NCI-H2081 treated with DMSO at 0.1 percent for 48 hours (cell line): ENCODE data around the gene MAP3K20.
"Not testable (repeated sequence)": the region's sequence is repeated elsewhere in the genome, so short reads cannot be mapped to it uniquely, and the experiment has no call there.

Experiments used
- DNase-seq: peaks from one replicate; lab custom pipeline; 2025; lab: John Stamatoyannopoulos, UW

The MAP3K20 gene

DNA sequence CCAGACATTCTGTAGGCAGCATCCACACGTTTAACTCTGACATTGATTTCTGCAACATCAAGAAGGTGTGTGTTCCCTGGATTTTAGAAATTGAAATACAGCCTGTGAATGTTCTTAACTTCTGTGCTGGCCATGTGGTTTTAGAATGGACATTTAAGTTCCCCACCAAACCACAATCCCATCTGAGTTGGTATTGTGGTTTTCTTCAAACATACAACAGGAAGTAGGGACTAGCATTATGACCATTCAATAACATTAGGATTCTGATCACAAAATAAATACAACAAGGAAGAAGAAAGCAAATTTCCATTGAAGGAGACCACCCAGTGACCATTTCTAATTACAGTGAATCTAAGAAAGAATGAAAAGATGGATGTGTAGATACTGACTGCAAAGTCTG lies 51.2 kb downstream of the MAP3K20 start:
- DNase-seq = no peak

DNA sequence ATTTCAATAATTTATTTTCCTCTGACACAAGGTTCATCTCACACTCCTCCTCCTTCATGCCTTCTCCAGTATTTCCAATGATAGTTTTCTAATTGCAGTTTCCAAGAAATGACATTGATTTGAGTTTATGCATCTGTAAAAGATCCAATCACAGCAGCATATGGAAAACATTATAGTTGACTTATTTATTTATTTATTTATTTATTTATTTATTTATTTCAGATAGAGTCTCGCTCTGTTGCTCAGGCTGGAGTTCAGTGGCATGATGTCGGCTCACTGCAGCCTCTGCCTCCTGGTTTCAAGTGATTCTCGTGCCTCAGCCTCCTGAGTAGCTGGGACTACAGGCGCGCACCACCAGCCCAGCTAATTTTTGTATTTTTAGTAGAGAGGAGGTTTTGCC lies 52.5 kb downstream of the MAP3K20 start:
- DNase-seq = not testable (repeated sequence)

DNA sequence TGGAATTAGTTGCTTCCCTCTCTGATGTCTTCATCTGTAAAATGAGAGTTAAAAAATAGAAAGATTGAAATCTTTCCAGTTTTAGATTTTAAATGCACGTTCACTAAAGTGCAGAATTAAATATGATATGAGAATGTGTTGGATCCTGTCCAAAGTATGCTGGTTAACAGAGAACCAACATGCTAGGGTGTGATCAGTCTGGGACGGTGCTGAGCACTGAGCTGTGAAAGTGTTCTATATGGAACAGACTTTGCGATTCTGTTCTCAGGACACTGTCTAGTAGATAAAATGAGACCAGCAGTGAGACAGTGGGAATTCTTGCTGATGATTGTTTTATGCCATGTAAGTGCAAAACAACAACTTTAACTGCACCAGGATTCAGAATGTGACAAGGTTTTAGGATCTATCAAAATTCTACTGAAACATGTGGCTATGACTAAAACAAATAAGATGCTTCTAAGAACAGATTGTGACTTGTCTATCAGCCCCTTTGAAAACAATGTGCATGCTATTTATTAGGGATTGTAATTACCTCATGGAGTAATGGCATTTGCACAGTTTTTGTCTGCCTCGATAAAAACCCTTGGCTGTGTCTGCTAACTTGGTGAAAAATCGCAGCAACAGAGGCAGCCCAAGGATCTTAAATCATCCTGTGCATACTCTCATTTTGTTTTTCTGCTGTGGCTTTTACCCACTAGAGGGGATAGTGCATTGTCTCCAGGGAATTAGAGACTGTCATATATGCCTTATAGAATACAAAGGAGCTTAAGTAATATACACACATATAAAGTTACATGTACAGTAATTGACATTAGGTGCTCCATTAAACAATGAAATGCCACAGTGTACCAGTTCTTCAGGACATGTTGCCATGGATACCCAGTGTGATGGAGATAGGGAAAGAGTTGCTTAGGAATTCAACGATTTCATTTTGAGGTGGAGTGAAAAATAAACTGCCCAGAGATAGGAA lies 55.1 kb downstream of the MAP3K20 start:
- DNase-seq = no peak

DNA sequence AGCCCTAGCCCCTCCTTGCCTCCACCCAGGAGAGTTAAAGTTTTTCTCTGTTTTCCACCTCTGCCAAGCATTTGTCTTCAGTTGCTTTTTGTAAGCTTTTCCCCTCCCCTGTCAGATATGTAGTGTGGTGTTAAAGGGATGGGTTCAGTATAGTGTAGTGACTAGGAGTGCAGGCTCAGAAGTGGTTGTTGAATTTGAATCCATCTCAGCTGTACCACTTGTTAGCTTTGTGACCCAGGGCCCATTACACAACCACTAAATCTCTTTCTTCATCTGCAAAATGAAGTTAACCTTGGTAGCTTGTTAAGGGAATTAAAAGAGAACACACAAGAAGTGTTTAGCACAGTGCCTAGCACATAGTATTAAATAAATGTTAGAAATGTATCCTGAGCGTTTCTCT lies 56.9 kb downstream of the MAP3K20 start:
- no peak for DNase-seq

DNA sequence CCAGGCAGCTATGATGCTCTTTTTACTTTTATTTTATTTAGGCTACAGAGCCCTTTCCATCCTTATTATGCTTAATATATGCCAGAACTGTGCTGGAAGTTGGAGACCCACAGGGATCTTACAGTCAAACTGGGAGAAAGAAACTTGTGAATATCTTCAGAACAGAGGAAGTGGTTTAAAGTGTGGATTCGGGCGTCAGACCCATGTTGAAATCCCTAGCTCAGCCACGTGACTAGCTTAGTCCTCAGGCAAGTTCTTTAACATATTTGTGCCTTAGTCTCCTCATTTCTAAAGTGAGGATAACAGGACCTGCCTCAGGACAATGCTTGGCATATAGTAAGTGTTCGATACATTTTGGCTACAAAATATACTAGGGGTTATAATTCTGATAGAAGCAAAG lies 59.1 kb downstream of the MAP3K20 start:
- no peak for DNase-seq

DNA sequence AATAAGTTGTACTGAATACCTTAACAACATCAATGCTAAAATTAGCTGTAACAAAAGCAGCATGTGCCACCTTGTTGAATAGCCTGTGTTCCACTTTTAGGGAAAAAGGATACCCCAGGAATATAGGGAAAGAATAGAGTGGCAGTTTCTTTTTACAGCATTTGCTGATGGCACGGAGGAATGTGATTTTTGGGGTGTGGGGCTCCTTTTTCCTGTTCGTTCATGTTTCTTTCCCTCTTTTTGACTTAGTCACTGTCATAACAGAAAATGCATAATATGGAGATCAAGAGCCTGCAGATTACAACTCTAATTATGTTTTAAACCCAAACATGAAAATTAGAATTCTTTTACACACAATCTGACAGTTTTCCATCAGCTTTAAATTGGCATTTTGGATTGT lies 60.4 kb downstream of the MAP3K20 start:
- DNase-seq = no peak

DNA sequence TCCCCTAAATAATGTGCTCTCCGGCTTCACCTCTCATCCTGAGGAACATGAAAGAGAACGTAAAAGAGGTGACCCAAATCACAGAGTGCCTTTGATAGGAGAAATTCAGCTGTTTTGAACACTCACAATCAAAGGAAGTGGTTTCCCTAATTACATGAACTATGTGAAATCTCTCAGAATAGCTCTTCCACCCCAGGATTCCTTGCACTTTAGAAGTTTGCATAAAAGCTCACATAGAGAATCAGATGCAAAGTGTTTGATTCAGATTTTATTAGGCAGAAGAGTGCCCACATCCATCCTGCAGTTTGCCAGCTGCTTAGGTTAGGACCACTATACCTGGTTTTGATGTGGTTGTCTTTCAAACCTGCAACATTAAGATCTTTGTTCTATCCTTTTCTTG lies 61.0 kb downstream of the MAP3K20 start:
- no peak for DNase-seq

DNA sequence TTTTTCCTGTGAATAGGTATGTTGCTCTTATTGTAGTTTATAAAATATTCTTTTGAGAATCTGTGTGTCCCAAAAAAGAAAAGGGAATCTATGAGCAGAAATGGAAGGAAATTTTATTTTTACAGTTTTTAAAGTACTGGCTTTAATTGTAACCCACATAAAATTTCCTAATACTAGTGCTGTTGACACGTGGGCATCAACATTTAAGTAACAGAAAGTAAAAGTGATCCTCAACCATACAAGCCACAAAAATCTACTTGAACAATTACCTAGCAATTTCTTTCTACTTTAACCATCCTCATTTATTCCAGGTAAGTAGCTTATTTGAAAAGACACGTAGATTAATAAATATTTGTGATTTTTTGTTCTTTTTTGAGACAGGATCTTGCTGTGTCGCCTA lies 62.0 kb downstream of the MAP3K20 start:
- no peak for DNase-seq

DNA sequence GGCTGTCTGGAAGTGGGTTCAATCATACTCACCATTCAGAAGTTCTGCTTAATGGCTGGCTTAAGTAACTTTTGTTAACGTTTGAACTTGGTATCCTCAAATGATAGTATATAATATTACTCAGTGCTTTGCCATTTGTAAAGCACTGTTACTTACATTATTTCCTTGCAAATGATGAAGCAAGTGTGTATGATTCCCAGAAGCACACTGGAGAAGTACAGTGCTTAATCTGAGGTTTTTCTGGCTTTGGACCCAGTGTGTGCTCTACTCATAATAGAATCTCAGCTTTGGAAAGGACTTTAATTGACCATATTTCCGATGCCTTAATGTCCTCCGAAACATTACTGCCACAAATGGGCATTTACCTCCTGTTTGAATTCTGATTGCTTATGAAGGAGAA lies 63.3 kb downstream of the MAP3K20 start:
- DNase-seq = no peak

DNA sequence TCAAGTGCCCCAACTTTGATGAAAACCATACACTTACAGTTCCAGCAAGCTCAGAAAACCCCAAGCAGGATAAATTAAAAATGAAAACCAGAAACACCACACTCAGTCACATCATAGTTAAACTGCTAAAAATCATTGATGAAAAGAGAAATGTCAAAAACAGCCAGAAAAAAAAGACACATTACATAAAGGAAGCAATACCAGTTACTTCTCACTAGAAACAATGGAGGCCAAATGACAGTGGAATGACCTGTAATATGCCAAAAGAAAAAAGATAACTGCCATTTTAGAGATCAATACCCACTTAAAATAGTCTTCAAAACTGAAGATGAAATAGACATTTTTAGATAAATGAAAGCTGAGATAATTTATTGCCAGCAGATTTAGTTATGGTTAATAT lies 66.0 kb downstream of the MAP3K20 start:
- no peak for DNase-seq

DNA sequence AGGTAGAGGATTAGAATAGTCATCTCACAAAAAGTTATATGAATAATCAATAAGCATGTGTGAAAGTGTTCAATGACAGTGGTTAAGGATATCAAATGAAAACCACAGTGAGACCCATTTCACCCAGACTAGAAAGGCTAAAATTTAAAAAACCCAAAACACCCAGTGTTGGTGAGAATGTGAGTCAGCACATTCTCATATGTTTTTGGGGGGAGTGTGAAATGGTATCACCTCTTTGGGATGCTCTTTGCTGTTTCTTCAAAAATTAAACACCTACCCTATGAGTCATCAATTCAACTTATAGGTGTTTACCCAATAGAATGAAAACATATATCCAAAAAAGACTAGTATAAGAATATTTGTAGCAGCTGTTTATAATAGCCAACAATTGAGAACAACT lies 69.8 kb downstream of the MAP3K20 start:
- DNase-seq = no peak

DNA sequence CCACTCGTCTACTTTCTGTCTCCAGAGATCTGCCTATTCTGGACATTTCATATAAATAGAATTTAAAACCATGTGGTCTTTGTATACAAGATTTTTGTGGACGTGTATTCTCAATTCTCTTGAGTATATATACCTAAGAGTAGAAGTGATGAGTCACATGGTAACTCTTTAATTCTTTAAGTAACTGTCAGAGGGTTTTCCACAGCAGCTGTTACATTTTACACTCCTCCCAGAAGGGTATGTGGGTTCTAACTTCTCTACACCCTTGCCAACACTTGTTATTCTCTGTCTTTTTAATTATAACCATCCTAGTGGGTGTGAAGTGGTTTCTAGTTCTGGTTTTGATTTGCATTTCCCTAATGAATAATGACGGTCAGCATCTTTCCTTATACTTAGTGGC lies 70.9 kb downstream of the MAP3K20 start:
- no peak for DNase-seq

DNA sequence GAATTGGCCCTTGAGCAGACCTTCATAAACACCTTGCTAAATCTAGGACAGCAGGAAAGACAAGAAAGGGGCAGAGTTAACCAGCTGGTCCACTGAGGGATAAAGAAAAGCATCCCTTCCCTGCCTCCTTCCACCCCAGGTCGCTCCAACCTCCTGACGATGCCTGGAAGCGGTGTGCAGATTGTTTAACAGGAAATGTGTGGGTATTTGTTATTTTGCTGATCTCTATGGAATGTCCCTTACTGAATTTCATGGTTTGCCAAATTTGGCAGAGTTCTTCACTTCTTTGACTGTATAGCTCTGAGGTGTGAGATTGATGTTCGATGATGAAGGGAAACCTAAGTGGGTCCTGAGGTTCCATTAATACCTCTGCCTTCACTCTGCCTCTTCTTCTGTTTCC lies 72.9 kb downstream of the MAP3K20 start:
- no peak for DNase-seq

DNA sequence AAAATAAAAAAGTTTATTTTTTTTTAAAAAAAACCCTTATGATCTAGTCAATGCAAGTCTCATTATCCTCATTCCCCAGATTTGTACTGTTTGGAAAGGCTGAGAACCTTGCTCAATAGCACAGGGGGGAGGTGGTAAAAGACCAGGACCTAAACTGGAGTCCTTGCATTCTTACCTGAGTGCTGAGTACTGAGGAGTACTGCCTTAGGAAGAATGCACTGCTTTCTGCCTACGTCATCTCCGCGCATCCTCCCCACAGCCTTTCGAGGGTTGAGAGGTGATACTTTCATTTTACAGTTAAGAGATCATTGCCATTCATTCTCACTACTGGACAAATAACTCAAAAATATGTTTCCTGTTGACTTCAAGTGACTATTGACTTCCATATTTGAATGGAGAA lies 73.8 kb downstream of the MAP3K20 start:
- no peak for DNase-seq

DNA sequence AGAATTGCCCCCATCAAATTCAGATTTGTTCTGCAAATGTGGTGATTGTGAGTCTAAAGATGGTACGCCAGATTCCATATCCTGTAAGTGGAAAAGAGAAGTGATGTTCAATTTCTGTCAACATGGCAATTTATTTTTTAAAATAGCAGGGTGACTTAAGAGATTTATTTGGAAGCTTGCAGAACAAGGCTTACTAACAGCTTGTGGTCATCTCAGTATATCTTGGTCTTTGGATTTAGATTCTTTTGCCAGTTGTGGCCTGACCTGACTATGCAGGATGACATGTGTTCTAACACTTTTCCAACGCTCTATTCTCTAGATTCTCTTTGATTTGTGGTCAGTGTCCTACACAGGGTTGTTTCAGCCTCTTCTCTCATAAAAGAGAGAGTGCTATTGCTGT lies 74.4 kb downstream of the MAP3K20 start:
- no peak for DNase-seq

DNA sequence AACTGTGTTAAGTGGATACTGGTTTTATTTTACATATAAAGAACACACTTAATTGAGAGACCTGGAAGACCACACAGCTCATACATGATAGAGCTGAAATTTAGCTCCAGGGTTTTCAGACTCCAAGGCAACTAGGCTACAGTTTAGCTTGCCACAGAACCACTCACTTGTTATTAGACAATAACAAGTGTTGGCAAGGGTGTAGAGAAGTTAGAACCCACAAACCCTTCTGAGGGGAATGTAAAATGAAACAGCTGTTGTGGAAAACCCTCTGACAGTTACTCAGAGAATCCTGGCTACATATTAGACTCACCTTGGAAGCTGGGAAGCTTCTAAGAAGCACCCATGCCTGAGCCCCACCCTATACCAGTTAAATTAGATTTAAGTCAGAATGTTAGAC lies 75.3 kb downstream of the MAP3K20 start:
- no peak for DNase-seq

DNA sequence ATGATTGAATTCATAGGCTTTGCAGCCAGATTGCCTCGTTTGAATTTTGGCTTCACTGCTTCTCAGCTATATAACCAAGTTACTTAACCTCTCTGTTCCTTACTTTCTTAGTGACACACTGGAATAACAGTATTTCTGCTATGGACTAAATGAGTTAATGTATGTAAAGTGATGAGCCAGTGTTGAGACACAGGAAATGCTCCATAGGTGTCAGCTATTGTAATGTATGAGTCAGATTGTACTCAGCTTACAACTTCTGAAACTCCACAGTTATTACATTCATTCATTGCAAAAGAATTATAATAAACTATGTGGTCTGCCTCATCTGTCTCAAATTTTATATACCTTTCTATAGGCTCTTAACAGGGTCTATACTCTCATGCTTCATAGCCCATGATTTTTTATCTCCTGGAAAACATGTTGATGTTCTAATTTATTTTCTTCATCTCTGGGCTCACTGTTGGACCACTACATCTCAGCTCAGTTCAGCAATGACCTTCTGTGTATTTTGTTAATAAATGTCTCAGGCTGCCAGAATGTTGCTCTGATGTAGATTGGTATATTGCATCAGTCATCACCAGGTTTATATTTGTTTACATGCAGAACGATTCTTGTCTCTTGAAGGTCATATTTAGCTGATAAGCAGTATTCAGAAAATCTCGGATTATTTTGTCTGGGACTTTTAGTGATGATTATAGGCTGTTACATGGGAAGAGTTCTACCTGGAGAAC lies 76.2 kb downstream of the MAP3K20 start:
- no peak for DNase-seq

DNA sequence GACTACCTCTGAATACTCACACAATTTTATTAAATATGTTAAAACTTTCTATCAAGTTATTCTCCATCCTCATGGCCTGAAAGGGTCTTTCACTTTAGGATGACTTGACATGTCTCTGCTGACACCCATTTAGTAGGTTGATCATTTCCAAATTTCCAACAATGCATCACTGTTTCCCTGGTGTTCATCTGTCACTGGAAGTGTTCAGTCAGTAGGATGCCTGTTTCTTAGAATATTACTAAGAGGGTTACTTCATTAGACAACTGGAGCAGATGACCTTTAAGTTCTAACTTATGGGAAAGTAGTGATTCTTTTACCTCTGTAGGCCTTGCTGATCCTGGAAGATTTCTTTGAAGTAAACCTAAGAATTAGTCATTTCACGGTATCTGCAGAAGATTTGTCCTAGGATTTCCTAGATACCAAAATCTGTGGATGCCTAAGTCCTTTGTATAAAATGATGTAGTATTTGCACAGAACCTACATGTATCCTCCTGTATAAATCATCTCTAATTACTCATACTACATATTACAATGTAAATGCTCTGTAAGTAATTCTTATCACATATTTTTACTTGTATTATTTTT lies 77.7 kb downstream of the MAP3K20 start:
- no peak for DNase-seq

DNA sequence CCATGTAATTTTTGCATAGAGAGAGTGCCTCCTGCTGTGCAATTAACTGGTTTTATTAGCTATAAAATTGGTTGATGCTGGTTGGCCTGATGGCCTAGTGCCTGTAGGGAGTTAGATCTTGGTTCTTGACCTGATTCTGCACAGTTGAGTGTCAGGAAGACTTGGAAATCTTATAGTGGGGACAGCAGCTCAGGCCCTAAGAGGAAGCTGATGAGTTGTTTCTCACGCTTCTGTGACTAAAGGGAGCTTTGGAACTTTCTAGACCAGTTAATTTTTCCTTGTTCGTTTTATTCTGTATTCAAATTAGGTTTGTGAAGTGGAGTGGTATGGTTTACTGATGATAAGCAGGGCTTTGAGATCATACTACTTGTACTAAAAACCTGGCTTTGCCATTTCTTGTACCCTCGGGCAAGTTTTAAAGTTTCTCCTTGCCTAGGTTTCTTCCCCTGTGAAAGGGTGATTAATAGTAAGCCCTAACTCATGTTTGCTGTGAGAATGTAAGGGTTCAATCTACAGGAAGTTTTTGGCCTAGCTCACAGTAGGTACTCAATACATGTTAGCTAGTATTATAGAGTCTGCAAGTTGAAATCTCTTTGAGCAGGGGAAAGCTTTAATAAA lies 82.1 kb downstream of the MAP3K20 start:
- DNase-seq = no peak

DNA sequence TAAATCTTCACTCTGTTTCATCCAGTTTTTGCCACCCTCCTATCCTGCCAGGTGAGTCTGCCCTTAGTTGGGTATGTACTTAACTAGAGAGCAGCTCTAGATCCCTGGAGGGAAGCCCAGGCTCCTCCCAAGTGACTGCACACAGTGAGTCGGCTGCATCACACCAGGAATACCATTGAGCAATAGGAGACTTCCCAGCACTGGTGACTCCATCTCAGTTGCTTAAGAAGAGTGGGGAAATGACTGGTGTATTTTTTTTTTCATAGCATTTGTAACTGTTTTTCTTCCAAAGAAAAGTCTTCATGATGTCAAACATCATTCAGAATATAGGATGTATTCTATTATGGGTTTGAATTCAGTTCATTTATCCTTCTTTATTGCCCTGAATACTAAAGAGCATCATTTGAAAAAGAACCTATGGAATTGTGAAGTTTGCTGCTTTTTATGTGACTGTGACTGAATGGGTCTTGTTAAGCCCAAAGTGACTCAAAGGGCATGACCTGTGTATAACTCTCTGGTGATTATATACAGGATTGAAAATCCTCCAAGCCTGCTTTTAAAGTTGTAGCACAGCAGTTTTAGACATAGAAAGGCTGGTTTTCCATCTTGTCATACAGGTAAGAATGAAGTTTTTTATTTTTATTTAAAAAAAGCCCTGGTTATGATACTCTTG lies 84.3 kb downstream of the MAP3K20 start:
- DNase-seq = no peak

DNA sequence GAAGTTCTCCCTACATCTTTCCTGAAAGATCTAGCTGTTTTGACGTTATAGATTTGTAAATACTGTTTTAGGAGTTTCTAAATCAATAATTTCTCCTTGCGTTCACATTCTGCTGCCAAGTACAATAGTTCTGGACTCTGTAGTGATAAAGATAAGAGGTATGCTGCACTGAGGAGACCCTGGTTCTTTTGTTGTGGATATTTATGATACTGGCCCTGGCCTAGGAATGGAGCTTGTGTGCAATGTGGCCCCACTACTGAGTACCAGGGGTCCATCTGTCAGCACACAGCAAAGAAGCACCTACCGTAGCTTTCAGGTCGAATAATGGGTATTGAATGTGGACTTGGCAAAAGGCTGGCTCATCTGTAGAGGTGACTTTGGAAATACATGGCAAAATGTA lies 85.0 kb downstream of the MAP3K20 start:
- no peak for DNase-seq

DNA sequence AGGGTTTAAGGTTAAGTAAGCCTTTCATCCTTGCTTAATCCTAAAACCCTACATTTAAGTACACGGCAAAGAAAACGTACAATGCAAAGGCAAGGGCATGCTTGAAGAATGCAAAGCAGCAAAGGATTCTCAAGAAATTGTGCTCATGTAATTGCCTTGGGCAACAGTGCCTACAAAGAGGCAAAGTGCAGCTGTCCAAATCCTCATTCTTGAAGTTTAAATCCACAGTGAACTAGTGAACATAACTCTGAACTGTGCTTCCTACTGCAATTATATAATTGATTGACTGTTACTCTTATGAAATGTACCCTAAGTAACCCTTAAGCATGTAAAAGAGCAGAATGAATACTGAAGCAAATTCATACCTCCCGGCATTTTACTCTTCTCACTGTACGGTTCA lies 85.4 kb downstream of the MAP3K20 start:
- no peak for DNase-seq
